GM18520 (cell line): ENCODE data around the gene NONO.
"Not testable (repeated sequence)": the region's sequence is repeated elsewhere in the genome, so short reads cannot be mapped to it uniquely, and the experiment has no call there.

Experiments used
- ATAC-seq: cut with Tn5 transposase; IDR thresholded peaks from one replicate; pipeline ENCODE4 v1.9.1; 2021; ENCODE audit not compliant: unreplicated experiment

The NONO gene

DNA sequence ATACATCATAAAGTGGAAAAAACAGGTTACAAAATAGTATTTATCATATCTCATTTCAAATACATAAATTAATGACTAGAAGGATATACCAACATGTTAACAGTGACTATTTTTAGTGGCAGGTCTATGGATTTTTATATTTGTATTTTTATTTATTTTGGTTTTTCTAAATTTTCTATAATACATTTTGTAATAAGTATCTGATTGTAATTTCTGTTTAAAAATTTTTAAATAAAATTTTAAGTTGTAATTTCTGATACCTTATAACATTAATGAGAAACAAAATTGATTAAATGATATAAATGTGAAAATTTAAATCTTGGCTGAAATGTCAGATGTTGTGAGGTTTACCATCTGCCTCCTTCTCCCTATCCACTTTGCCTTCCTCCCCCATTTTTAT, 2.5 kb downstream of the NONO start:
- ATAC-seq, result no peak

- ATAC-seq, result no peak
Measured at GRCh38 chrX:71291381-71291780, 7.9 kb downstream of the NONO start.

GRCh38 chrX:71292669-71293365, 9.4 kb downstream of the NONO start:
- no peak for ATAC-seq

- ATAC-seq, result no peak
Measured at GRCh38 chrX:71296806-71297205, 13.4 kb downstream of the NONO start.

GRCh38 chrX:71298119-71298518, 14.7 kb downstream of the NONO start:
- ATAC-seq, result no peak

DNA sequence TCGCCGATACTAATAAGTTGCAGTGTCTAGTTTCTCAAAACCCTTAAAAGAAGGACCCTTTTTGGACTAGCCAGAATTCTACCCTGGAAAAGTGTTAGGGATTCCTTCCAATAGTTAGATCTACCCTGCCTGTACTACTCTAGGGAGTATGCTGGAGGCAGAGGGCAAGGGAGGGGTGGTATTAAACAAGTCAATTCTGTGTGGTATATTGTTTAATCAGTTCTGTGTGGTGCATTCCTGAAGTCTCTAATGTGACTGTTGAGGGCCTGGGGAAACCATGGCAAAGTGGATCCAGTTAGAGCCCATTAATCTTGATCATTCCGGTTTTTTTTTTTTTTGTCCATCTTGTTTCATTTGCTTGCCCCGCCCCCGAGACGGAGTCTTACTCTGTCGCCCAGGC, 16.6 kb downstream of the NONO start:
- ATAC-seq, result not testable (repeated sequence)

DNA sequence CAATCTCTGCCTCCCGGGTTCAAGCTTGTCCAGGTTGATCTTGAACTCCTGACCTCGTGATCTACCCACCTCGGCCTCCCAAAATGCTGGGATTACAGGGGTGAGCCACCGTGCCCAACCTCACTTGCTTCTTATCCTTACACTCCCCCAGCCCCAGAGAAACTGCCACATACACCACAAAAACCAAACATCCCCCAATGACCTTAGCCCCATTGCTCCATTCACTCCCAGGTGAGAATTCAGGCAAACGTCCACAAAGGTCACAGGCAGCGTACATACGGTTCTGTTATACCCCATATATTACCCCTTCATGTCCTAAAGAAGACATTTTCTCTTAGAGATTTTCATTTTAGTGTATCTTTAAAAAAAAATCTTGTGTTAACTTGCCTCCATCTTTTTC, 17.1 kb downstream of the NONO start:
- ATAC-seq, result not testable (repeated sequence)

GRCh38 chrX:71301195-71301924, 17.9 kb downstream of the NONO start, which contains the start of gene ITGB1BP2:
Gene ITGB1BP2 (plus strand): TSS chrX:71301750. CDS start chrX:71301807, 57 bp downstream.
- ATAC-seq, result no peak

GRCh38 chrX:71302461-71303213, 19.2 kb downstream of the NONO start:
- no peak for ATAC-seq

DNA sequence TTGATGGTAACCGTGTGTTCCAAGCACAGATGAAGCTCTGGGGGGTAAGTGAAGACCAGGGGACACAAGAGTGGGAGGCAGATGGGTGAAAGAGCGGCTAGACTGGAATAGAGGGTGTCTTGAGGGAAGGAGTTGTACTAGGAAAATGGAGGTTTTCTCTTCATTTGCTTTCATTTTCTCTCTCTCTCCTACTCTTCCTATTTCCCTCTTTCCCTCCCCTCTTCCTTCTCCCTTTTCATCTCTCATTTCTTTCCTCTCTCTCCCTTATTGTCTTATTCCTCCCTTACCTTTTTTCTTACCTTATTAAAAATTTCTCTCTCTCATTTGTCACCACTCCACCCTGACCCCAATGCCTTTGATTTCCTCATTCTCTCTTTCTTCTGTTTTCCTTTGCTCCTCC, 21.1 kb downstream of the NONO start:
- ATAC-seq, result no peak

- ATAC-seq, result no peak
Measured at GRCh38 chrX:71315917-71316316, 32.5 kb downstream of the NONO start.

- ATAC-seq, result not testable (repeated sequence)
Measured at GRCh38 chrX:71316959-71317358, 33.5 kb downstream of the NONO start.

GRCh38 chrX:71320126-71320525, 36.7 kb downstream of the NONO start:
- ATAC-seq, result no peak

DNA sequence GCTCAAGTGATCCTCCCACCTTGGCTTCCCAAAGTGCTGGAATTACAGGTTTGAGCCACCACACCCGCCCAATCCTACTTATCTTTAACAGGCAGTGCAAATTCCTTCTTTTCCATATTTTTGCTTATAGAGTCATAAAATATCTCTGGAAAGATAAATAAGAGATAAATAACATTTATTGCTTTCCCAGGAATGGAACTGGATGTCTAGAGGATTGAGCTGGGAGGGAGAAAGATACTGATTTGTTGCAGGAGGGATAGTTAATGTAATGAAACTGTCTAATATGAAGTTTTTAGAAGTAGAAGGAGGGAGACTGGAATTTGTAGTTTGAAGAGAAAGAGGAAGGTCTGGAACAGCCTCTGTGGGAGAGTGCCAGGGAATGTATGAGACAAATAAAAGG, 38.3 kb downstream of the NONO start:
- ATAC-seq, result no peak

GRCh38 chrX:71324452-71324851, 41.0 kb downstream of the NONO start:
- ATAC-seq, result not testable (repeated sequence)

DNA sequence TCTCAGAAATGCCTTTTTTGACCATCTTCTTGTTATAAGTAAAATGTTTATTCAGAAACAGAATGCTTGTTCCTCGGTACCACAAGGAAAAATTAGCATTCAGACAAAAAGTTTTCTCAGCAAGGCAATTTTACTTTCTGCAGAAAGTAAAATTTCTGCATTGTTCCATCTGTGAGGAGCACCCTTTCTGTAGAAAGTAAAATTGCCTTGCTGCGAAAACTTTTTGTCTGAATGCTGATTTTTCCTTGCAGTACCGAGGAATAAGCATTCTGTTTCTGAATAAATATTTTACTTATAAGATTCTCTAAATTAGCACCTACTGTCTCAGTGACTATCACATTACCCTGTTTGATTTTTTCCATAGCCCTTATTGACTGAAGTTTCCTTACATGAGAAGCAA, 43.0 kb downstream of the NONO start:
- ATAC-seq, result no peak

DNA sequence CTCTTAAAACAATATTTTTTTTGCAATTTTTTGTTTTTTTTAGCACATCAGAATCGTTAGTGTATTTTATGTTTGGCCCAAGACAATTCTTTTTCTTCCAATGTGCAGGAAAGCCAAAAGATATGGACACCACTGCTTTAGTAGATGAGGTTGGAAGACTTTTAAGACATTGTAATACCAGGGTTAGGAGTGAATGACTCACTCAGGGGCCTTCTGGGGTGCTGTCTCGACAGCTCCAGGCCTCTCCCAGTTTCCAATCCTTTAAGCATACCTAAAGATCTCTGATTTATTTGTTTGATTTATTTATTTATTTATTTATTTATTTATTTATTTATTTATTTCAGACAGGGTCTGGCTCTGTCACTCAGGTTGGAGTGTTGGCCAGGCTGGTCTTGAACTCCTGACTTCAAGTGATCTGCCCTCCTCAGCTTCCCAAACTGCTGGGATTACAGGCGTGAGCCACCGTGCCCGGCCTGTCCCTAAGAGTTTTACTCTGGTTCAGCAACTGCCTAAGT, 65.8 kb downstream of the NONO start:
- not testable (repeated sequence) for ATAC-seq

- not testable (repeated sequence) for ATAC-seq
Measured at GRCh38 chrX:71349867-71350266, 66.4 kb downstream of the NONO start.
